T-helper 2 cell (primary cell): Measurements from ENCODE around the gene SLC45A3.
"Not testable (repeated sequence)": the region's sequence is repeated elsewhere in the genome, so short reads cannot be mapped to it uniquely, and the experiment has no call there.

Experiments
- DNase-seq, 5 experiments: peaks; one replicate each; pipeline versions ENCODE4 v3.0.0 to v3.0.0-alpha.2; 2012 to 2022

Gene SLC45A3

GRCh38 chr1:205667909-205668643 is 12.2 kb downstream of the SLC45A3 start:
- DNase-seq: no peak

- no peak for DNase-seq
Measured at GRCh38 chr1:205666372-205667166, 13.7 kb downstream of the SLC45A3 start.

GRCh38 chr1:205665201-205666045 is 14.9 kb downstream of the SLC45A3 start:
- no peak for DNase-seq

- DNase-seq: no peak
Measured at GRCh38 chr1:205664399-205665017, 15.8 kb downstream of the SLC45A3 start.

- no peak for DNase-seq
Measured at GRCh38 chr1:205663286-205663936, 16.9 kb downstream of the SLC45A3 start.

GRCh38 chr1:205662791-205663190 is 17.5 kb downstream of the SLC45A3 start:
- DNase-seq: no peak

- DNase-seq: no peak
Measured at GRCh38 chr1:205662135-205662738, 18.1 kb downstream of the SLC45A3 start.

GRCh38 chr1:205661429-205662134 is 18.7 kb downstream of the SLC45A3 start:
- DNase-seq: no peak

GRCh38 chr1:205660361-205660760 is 19.9 kb downstream of the SLC45A3 start:
- DNase-seq: no peak

- DNase-seq: peak; percentile 36 to 72 (median 57)
Measured at GRCh38 chr1:205658943-205659581, 21.2 kb downstream of the SLC45A3 start.

- DNase-seq: no peak
Measured at GRCh38 chr1:205656236-205656635, 24.1 kb downstream of the SLC45A3 start.

- DNase-seq: no peak
Measured at GRCh38 chr1:205652984-205653383, 27.3 kb downstream of the SLC45A3 start.

GRCh38 chr1:205650241-205650640 is 30.1 kb downstream of the SLC45A3 start:
- no peak for DNase-seq

GRCh38 chr1:205645519-205645918 is 34.8 kb downstream of the SLC45A3 start:
- no peak for DNase-seq

GRCh38 chr1:205642679-205643307 is 37.5 kb downstream of the SLC45A3 start:
- DNase-seq: no peak

- no peak for DNase-seq
Measured at GRCh38 chr1:205639567-205639966, 40.7 kb downstream of the SLC45A3 start.

GRCh38 chr1:205637854-205638468 is 42.3 kb downstream of the SLC45A3 start:
- no peak for DNase-seq

GRCh38 chr1:205636732-205637131 is 43.6 kb downstream of the SLC45A3 start:
- DNase-seq: no peak

GRCh38 chr1:205636138-205636530 is 44.2 kb downstream of the SLC45A3 start:
- not testable (repeated sequence) for DNase-seq
